CD4-positive, alpha-beta T cell treated with Interleukin-10 for 1 hour (primary cell): ENCODE results near the gene USP54.

Source experiments
- DNase-seq: peaks from one replicate; pipeline ENCODE4 v3.0.0-alpha.2; 2020

The USP54 gene

DNA sequence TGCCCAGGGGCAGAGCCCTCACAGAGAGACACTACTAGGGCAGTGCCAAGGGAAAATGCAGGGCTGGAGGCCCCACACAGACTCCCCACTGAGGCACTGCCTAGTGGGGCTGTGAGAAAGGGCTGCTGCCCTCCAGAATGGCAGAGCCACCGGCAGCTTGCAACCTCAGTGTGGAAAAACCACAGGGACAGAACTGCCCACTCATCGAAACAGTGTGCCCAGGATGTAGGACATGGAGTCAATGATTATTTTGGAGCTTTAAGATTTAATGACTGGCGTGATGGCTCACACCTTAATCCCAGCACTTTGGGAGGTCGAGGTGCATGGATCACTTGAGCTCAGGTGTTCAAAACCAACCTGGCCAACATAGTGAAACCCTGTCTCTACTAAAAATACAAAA lies 130.2 kb downstream of the USP54 start:
- no peak for DNase-seq

DNA sequence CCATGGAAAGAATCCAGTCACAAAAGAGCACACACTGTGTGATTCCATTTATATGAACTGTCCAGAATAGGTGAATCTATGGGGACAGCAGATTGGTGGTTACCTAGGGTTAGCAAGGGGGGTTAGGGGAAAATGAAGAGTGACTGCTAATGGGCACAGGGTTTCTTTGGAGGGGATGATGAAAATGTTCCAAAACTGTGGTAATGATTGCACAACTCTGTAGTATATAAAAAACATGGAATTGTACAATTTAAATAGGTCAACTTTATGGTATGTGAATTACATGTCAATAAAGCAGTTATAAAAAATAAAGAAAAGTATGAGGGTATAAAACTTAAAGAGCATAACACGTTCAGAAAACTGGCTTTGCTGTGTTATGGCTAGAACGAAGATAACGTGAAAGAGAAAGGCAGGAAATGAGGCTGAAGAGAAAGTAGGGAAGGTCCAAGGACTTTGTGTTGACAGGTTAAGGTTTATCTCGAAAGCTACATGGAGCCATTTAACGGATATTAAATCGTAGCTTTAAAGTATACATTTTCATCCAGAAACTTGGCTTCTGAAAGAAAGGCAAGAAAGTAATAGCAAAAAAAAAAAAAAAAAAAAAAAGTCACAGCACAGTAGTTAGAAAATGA lies 131.3 kb downstream of the USP54 start:
- DNase-seq: no peak

DNA sequence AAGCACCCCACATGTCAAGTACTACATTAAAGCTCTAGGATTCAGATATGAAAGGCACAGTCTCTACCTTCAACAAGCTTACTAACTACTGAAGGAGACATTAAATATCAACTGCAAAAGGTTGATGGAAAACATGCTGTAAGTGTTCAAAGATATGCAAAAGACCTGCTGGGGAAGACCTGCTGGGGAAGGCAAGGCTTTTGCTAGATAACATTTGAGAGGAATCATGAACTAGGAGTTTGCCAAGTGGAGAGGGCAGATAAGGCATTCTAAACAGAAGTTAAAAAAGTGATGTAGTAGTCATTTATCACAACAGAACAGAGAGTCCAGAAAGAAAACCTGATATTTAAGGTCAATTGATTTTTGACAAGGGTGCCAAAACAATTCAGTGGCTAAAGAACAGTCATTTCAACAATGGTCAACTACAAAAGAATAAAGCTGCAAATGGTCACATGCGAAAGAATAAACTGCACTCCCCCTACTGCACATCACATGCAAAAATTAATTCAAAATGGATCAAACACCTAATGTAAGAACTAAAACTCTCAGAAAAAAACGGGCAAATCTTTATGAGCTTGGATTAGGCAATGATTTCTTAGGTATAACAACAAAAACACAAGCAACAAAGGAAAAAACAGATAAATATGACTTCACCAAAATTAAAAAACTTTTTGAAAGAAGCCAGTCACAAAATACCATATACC lies 134.8 kb downstream of the USP54 start:
- DNase-seq: no peak

DNA sequence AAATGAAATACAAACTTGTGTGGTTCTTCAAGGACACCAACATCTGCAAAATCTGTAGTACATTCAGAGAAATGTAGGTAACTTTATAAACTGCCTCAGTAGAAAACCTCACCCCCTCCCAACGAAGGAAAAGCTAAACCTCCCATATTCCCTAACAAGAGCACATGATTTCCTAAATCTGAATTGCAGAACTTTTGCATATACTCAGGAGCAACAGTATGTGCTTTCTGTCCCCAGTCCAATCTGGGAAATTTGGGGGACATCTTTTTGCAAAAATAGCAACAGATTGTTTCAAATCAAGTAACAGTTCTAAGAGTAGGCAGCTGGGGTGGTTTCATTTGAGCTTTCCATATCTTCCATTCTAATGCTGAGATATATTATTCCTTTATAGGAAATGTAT lies 142.0 kb downstream of the USP54 start:
- no peak for DNase-seq

DNA sequence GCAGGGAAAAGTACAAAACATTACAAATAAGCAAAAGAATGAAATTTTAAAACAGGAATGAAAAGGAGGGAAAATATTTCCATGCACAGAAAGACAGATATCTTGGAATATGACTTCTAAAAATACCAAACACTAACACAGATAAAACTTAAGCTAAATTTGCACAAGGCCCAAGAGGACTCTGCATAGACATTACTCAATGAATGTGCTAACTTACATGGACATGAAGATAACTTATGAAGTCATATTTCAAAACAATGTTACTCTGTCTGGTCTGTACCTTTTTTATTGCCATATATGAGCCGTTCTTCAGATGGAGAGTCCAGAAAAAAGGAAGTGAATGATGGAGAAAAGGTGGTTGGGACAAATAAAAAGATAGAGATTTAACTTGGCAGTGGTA lies 142.8 kb downstream of the USP54 start:
- DNase-seq: no peak
